Measurements from ENCODE around the gene RNASE13. TPM values are rescaled to one million over a fixed set of nuclear protein-coding genes. Genes with fewer than 3 reads are reported as not detected.
A peak's percentile ranks its signal among the peaks of the same experiment; 100 is the strongest.
"Not testable (repeated sequence)": the region's sequence is repeated elsewhere in the genome, so short reads cannot be mapped to it uniquely, and the experiment has no call there.

Gene RNASE13
- total RNA-seq, 4 donors from 2014 or later = not detected

DNA sequence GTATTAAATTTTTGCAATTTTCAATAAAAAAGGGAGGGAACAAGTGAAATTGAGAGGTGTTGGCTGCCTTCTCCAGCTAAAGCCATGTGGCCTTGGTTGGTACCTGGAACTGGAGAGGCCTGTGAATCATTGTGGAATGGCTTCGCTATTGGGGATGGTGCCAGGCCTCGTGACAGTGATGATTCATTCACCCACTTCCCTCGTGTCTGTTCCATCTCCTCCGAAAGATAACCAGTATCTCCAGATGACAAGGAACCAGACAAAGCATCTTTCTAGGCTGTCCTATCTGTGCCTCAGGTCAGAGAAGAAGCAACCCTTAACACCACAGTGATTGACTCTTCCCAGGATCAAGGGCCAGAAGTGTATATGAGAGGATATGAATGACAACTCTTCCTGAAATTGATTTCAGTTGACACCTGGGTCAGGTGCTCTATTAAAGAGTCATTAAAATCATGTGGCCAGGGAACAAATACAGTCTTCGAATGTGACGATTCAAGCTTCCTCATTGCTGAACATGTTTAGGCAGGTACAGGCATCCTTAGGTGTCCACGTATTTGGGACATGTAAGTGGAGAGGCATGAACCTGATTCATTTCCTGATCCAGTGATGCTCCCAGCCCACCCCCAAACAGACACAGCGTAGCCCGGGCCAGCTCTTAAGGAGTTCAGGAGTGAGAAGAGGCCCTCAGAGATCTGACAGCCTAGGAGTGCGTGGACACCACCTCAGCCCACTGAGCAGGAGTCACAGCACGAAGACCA is 7.2 kb upstream of the RNASE13 start, which contains the start of gene RNASE7:
Gene RNASE7, plus strand, starts transcription at position 687 of the 758 bp plus-strand sequence. CDS start 631 bp downstream, outside the sequence.
- no peaks in the 10 kb centered on the region for H3K27me3 ChIP-seq
- intact Hi-C loops (cut with DNase I) = loop anchor here (10.0 kb wide), 1 partner anchor 187 kb away; no protein-coding TSS in a partner anchor
- no peak within 1 kb of the TSS for H3K27ac ChIP-seq (replicated peaks in 1 of 4)
- H3K9me3 ChIP-seq = no peaks in the 10 kb centered on the region
- H3K4me1 ChIP-seq = peaks cover 44 to 48% (median 45%) of the 10 kb centered on the region in 4 donors
- 76% methylated on average over 11 of the region's 11 CpGs for WGBS
- H3K36me3 ChIP-seq = no peaks in the 10 kb centered on the region
- DNase-seq (ENCODE audit: extremely low spot score) = no peak
- no peak within 1 kb of the TSS for H3K4me3 ChIP-seq
- TF ChIP-seq POLR2A (IDR thresholded peaks at IDR 0.05; ENCODE audit: low read depth) (no peak), EP300 (IDR thresholded peaks at IDR 0.05) (no peak), POLR2AphosphoS5 (IDR thresholded peaks at IDR 0.05) (no peak)
- TF ChIP-seq, protein P1, sequence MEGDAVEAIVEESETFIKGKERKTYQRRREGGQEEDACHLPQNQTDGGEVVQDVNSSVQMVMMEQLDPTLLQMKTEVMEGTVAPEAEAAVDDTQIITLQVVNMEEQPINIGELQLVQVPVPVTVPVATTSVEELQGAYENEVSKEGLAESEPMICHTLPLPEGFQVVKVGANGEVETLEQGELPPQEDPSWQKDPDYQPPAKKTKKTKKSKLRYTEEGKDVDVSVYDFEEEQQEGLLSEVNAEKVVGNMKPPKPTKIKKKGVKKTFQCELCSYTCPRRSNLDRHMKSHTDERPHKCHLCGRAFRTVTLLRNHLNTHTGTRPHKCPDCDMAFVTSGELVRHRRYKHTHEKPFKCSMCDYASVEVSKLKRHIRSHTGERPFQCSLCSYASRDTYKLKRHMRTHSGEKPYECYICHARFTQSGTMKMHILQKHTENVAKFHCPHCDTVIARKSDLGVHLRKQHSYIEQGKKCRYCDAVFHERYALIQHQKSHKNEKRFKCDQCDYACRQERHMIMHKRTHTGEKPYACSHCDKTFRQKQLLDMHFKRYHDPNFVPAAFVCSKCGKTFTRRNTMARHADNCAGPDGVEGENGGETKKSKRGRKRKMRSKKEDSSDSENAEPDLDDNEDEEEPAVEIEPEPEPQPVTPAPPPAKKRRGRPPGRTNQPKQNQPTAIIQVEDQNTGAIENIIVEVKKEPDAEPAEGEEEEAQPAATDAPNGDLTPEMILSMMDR (IDR thresholded peaks at IDR 0.05) = no peak

DNA sequence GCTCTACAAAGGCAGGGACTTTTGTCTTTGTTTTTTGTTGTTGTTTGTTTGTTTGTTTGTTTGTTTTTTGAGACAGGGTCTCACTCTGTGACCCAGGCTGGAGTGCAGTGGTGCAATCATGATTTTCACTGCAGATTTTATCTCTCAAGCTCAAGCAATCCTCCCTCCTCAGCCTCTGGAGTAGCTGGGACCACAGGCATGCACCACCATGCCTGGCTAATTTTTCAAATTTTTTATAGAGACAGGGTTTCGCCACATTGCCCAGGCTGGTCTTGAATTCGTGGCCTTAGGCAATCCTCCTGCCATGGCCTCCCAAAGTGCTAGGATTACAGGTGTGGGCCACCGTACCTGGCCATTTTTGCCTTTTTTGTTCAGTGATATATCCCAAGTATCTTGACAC is 6.3 kb upstream of the RNASE13 start:
- H3K27ac ChIP-seq (replicated peaks in 1 of 4); H3K27me3 ChIP-seq; H3K36me3 ChIP-seq; H3K4me3 ChIP-seq; H3K9me3 ChIP-seq; DNase-seq (ENCODE audit: extremely low spot score): not testable (repeated sequence)
- peaks cover 44 to 48% (median 45%) of the 10 kb centered on the region in 4 donors for H3K4me1 ChIP-seq
- 83% methylated on average over 3 of the region's 3 CpGs for WGBS
- intact Hi-C loops (cut with DNase I) = loop anchor here (1.0 to 10.0 kb wide), 2 partner anchors 27 to 186 kb away; no protein-coding TSS in a partner anchor

DNA sequence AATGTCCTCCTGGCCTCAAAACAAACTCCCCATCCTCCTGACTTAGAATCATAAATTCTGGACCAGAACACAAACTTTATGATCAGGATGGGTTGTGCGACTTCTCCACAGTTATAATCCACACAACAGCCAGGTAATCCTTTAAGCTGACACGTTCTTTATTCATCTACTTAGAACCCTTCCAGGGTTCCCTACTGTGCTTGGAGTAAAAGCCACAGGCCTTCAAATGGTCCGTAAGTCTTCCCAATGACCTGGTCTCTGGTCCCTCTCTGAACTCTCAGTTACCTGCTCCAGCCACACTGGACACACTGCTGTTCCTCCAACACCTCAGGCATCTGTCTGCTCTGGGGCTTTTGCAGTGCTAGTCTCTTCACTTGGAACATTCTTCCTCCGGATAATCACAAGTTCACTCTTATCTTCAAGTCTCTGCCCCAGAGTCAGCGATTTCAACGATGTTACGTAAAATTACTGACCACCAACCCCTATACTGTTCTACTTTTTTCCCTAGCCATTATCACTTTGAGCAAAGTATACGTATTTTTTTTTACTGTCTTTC is 5.8 kb upstream of the RNASE13 start:
- H3K4me3 ChIP-seq = no peak overlapping the region
- no peaks in the 10 kb centered on the region for H3K36me3 ChIP-seq
- no peak for TF ChIP-seq POLR2A (IDR thresholded peaks at IDR 0.05; ENCODE audit: low read depth)
- TF ChIP-seq, protein P1 (IDR thresholded peaks at IDR 0.05) = no peak
- TF ChIP-seq POLR2AphosphoS5 (IDR thresholded peaks at IDR 0.05) = no peak
- H3K27me3 ChIP-seq = no peaks in the 10 kb centered on the region
- DNase-seq (ENCODE audit: extremely low spot score) = no peak
- 79% methylated on average over 8 of the region's 8 CpGs for WGBS
- intact Hi-C loops (cut with DNase I) = loop anchor here (1.0 to 10.0 kb wide), 2 partner anchors 26 to 186 kb away; no protein-coding TSS in a partner anchor
- peak overlapping the region in 1 of 4 donors; percentile 74 for H3K27ac ChIP-seq (replicated peaks in 1 of 4)
- no peaks in the 10 kb centered on the region for H3K9me3 ChIP-seq
- H3K4me1 ChIP-seq = peaks cover 44 to 48% (median 45%) of the 10 kb centered on the region in 4 donors

- TF ChIP-seq EP300 (IDR thresholded peaks at IDR 0.05) (no peak), POLR2A (IDR thresholded peaks at IDR 0.05; ENCODE audit: low read depth) (no peak), POLR2AphosphoS5 (IDR thresholded peaks at IDR 0.05) (peak in 1 of 2 donors; percentile 35)
- TF ChIP-seq, protein P1 (IDR thresholded peaks at IDR 0.05) = peak; percentile 77 to 82 (median 81)
- Histone ChIP-seq H3K4me3 (peak overlapping the region in 2 of 4 donors; percentile 4 to 24), H3K36me3 (no peaks in the 10 kb centered on the region), H3K9me3 (no peaks in the 10 kb centered on the region), H3K27ac (replicated peaks in 1 of 4) (peak overlapping the region; percentile 74 to 81 (median 77)), H3K27me3 (no peaks in the 10 kb centered on the region), H3K4me1 (peaks cover 44 to 48% (median 44%) of the 10 kb centered on the region in 4 donors)
- intact Hi-C loops (cut with DNase I) = loop anchor here (1.0 to 10.0 kb wide), 2 partner anchors 25 to 185 kb away; no protein-coding TSS in a partner anchor
- DNase-seq (ENCODE audit: extremely low spot score) = no peak
- WGBS = 47% methylated on average over 8 of the region's 8 CpGs
Measured at GRCh38 chr14:21039585-21040369, 5.2 kb upstream of the RNASE13 start.

Measured in esophagus muscularis mucosa (tissue), 4 donors.